Stimulated activated CD8-positive, alpha-beta memory T cell treated with anti-CD3 and anti-CD28 coated beads, Interleukin-7, amount 100 ng/mL, for 1 hour (primary cell): ENCODE results near the gene CST11.

ENCODE experiments used
- DNase-seq, 2 donors: peaks; one replicate each; pipeline ENCODE4 v3.0.0-alpha.2; 2020; ENCODE audit warnings: low read depth in 2 of 2

CST11 gene

GRCh38 chr20:23453549-23454543, 1.2 kb upstream of the CST11 start:
- DNase-seq, result no peak

- DNase-seq, result no peak
Observed at GRCh38 chr20:23451956-23452487, 654 bp downstream of the CST11 start.

GRCh38 chr20:23450877-23451276, 1.8 kb downstream of the CST11 start:
- DNase-seq, result no peak

- DNase-seq, result no peak
Observed at GRCh38 chr20:23449421-23449820, 3.3 kb downstream of the CST11 start.

- DNase-seq, result no peak
Observed at GRCh38 chr20:23448167-23448566, 4.5 kb downstream of the CST11 start.

- no peak for DNase-seq
Observed at GRCh38 chr20:23446505-23446904, 6.2 kb downstream of the CST11 start.

- no peak for DNase-seq
Observed at GRCh38 chr20:23445596-23446217, 7.0 kb downstream of the CST11 start.

GRCh38 chr20:23444859-23445258, 7.8 kb downstream of the CST11 start:
- no peak for DNase-seq

- no peak for DNase-seq
Observed at GRCh38 chr20:23442436-23442835, 10.2 kb downstream of the CST11 start.

GRCh38 chr20:23441850-23442313, 10.8 kb downstream of the CST11 start:
- peak; percentile 25 to 36 for DNase-seq

GRCh38 chr20:23440004-23440403, 12.7 kb downstream of the CST11 start:
- DNase-seq, result no peak

- no peak for DNase-seq
Observed at GRCh38 chr20:23438661-23439060, 14.0 kb downstream of the CST11 start.

- no peak for DNase-seq
Observed at GRCh38 chr20:23437126-23437899, 15.4 kb downstream of the CST11 start.

GRCh38 chr20:23436681-23437080, 16.0 kb downstream of the CST11 start:
- DNase-seq, result no peak

GRCh38 chr20:23435626-23436539, 16.8 kb downstream of the CST11 start:
- DNase-seq, result no peak

- DNase-seq, result no peak
Observed at GRCh38 chr20:23434521-23435313, 18.0 kb downstream of the CST11 start.

GRCh38 chr20:23433628-23434027, 19.0 kb downstream of the CST11 start:
- no peak for DNase-seq

- DNase-seq, result no peak
Observed at GRCh38 chr20:23425129-23425528, 27.5 kb downstream of the CST11 start.

- DNase-seq, result peak; percentile 74 to 88
Observed at GRCh38 chr20:23420943-23421931, 31.4 kb downstream of the CST11 start, which contains the start of gene NAPB. Gene NAPB, minus strand, starts transcription at chr20:23421488. Its CDS starts 86 bp downstream, at chr20:23421402.
